ENCODE data around the gene MORC3.
A peak's percentile ranks its signal among the peaks of the same experiment; 100 is the strongest.

DNA sequence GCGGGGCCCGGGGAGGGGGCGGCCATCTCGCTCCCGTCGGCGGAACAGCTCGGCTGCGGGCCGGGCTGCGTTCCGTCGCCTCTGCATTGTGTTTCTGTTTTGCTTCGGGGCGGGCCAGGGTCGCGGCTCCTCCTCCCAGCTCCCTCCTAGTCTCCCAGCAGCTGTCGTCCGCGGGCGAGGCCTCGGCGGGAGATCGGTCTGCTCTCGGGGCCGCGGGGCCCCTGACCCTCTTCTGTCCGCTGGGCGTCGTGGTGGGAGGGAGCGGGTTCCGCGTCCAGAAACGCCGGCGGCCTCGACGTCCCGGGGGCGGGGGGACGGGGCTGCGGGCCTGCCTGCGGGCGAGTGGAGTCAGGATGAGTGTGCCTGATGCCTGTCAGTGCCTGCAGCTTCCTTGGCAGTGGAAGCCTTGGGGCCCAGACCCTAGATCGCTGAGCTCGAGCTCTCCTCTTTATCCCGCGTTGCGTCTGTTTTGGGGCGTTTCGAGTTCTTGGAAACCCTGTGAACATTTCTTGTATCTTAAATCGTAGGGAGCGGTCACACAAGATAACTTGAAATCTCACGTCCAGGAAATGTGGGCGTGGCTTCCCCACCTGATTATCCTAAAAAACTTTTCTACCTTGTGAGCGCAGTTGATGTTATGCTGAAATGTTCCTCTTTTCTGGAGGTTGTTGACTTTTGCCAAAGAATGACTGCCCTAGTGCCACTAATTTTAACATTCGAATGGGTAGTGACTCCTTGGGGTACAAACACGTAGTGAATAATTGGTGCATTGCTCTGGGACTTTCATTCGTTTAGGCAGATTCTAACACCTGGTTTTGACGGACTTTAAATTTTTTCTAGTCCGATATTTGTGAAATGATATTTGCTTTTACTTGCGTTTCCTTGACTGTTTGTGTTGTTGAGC is 676 bp downstream of the MORC3 start:
- TF ChIP-seq POLR2A (IDR thresholded peaks at IDR 0.05) = peak; percentile 9 to 37
- TF ChIP-seq, protein P1, sequence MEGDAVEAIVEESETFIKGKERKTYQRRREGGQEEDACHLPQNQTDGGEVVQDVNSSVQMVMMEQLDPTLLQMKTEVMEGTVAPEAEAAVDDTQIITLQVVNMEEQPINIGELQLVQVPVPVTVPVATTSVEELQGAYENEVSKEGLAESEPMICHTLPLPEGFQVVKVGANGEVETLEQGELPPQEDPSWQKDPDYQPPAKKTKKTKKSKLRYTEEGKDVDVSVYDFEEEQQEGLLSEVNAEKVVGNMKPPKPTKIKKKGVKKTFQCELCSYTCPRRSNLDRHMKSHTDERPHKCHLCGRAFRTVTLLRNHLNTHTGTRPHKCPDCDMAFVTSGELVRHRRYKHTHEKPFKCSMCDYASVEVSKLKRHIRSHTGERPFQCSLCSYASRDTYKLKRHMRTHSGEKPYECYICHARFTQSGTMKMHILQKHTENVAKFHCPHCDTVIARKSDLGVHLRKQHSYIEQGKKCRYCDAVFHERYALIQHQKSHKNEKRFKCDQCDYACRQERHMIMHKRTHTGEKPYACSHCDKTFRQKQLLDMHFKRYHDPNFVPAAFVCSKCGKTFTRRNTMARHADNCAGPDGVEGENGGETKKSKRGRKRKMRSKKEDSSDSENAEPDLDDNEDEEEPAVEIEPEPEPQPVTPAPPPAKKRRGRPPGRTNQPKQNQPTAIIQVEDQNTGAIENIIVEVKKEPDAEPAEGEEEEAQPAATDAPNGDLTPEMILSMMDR (IDR thresholded peaks at IDR 0.05) = peak in 1 of 6 experiments; percentile 17
